Measurements from ENCODE around the gene GPR78.

The GPR78 gene

DNA sequence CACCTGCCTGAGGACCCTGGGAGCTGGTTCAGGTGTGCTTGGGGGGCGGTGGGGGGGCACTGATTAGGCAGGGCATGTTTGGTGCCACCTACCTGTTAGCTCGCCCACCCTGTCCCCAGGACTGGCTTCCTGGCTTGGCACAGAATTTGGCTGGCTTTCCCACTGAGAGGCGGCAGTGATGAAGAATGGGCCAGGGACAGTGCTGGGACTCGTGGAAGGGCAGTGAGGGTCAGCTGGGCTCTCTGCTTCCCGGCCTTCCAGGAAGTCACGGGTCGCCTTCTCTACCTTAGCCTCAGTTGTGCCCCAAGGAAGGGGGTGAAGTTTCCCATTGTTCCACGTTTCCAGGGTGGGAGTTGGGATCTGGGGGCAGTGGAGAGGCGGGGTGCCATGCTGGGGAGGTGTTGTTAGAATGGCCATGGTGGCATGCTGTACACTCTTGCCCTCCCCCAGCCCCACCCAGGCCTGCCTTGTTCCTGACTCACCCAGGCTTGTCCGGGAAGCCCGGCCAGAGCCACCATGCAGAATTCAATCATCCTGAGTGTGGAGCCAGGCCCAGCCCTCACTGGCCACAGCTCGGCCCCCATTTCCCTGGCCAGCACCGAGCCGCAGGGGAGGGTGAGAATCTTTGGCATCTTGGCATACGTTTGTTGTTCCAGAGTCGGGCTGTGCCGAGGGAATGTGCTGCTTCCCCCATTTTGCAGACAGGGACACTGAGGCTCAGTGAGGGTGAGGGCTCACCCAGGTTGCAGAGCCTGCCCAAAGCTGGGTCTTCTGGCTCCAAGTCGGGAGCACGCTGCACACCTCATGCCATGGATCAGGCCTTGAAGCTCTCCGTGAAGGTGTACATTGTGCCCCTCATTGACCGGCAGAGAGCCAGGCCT, 21.9 kb upstream of the GPR78 start:
- no peaks in the 10 kb centered on the region for H3K36me3 ChIP-seq (ENCODE audit: control insufficient read depth, insufficient read depth, low read length)
- no peaks in the 10 kb centered on the region for H3K9me3 ChIP-seq (ENCODE audit: control insufficient read depth, insufficient read depth, low read length)
- H3K27me3 ChIP-seq (ENCODE audit: control insufficient read depth, insufficient read depth, low read length): no peaks in the 10 kb centered on the region
- peaks cover 4% of the 10 kb centered on the region for H3K4me1 ChIP-seq (ENCODE audit: control insufficient read depth, insufficient read depth, low read length)
- no peak overlapping the region for H3K9ac ChIP-seq (ENCODE audit: low read depth, low read length)
- no peak overlapping the region for H3K4me3 ChIP-seq (ENCODE audit: low read depth, low read length)

DNA sequence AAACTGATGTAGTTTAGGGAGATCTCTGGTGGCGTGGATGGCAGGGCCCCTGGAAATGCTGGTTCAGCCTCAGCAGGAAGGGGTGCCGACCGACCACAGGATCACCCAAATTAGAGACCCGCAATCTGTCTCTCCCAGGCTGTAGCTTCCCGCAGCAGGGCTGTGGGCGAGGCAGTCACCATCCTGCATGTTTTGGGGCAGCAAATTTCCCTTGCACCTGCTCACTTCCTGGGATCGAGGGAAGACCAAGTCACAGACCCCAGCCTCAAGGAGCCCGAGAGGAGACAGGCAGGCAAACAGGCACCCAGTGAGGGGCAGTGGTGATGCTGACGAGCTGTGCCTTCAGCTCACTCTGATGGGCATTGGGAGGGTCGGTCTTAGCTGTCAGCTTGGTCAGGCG, 21.2 kb upstream of the GPR78 start:
- Histone ChIP-seq H3K4me3 (ENCODE audit: low read depth, low read length) (no peak overlapping the region), H3K4me1 (ENCODE audit: control insufficient read depth, insufficient read depth, low read length) (peaks cover 4% of the 10 kb centered on the region), H3K27me3 (ENCODE audit: control insufficient read depth, insufficient read depth, low read length) (no peaks in the 10 kb centered on the region), H3K9ac (ENCODE audit: low read depth, low read length) (no peak overlapping the region), H3K36me3 (ENCODE audit: control insufficient read depth, insufficient read depth, low read length) (no peaks in the 10 kb centered on the region), H3K9me3 (ENCODE audit: control insufficient read depth, insufficient read depth, low read length) (no peaks in the 10 kb centered on the region)

DNA sequence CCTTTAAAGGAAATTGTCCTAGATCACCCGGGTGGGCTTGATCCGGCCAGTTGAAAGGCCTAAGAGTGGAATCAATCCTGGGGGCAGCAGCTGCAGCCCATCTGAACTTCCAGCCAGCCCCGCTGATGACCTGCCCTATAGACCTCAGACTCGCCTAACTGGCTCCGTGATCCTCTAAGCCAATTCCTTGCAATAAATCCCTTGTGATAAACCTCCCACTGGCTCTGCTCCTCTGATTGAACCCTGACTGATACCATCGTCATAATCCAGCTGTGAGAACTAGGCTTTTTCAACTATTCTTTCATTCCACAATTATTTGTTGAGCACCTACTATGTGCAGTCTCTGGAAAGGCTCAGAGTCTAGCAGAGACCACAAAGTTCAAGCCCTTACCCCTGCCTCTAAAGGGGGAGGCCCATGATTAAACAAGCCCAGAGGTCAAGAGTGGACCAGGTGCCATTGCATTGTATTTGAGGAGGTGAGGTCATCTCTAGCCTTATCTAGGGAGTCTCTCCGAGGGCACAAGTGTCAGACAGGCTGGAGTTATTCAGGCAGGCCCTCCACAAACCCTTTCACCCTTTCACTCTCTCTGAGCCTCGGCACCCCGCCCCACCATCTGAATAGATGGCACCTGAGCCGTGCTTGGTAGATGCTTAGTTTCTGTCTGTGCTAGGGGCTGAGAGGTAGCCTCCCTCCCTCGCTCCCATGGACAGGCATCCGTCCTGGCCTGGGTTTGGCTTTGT, 20.5 kb upstream of the GPR78 start:
- no peak overlapping the region for H3K9ac ChIP-seq (ENCODE audit: low read depth, low read length)
- peaks cover 4% of the 10 kb centered on the region for H3K4me1 ChIP-seq (ENCODE audit: control insufficient read depth, insufficient read depth, low read length)

DNA sequence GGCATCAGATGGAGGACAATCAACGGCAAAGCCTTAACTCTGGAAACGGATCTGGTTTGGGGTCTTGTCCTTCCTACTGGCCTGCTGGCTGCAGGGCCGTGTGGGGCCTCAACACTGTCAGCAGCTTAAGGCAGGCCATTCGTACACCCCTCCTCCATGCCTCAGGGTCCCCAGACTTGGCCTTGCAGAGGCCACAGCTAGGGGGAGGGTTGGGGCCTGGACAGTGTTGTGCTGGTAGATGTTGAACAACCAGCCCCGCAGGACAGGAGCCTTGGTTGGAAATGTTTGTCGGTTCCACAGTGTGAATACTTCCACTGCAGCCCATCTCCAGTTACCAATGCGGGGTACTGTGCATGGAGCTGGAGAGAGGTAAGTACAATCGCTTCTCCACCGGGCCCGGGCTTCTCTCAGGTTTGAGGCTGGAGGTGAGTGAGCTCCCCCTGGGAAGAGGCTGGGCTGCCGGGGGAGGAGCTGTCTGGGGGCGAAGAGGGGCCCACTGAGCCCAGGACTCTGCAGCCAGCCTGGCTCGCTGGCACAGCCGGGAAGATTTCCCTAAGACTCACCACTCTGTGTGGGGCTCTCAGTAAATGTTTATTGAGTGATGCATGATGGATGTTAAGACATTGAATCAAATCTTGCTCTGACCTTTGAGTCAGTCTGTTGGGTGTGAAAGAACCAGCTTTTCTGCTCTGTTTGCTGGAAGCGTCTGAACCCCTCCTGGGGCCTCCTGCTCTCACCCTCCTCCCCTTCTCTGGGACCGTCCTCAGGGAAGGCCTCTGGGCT, 19.7 kb upstream of the GPR78 start:
- Histone ChIP-seq H3K9me3 (ENCODE audit: control insufficient read depth, insufficient read depth, low read length) (no peaks in the 10 kb centered on the region), H3K9ac (ENCODE audit: low read depth, low read length) (no peak overlapping the region), H3K4me3 (ENCODE audit: low read depth, low read length) (no peak overlapping the region), H3K36me3 (ENCODE audit: control insufficient read depth, insufficient read depth, low read length) (no peaks in the 10 kb centered on the region), H3K27me3 (ENCODE audit: control insufficient read depth, insufficient read depth, low read length) (no peaks in the 10 kb centered on the region), H3K4me1 (ENCODE audit: control insufficient read depth, insufficient read depth, low read length) (peaks cover 4% of the 10 kb centered on the region)

More for the DNA sequence above, 20.5 kb upstream of the GPR78 start:
- H3K27me3 ChIP-seq (ENCODE audit: control insufficient read depth, insufficient read depth, low read length): no peaks in the 10 kb centered on the region
- H3K4me3 ChIP-seq (ENCODE audit: low read depth, low read length): no peak overlapping the region
- H3K9me3 ChIP-seq (ENCODE audit: control insufficient read depth, insufficient read depth, low read length): no peaks in the 10 kb centered on the region
- H3K36me3 ChIP-seq (ENCODE audit: control insufficient read depth, insufficient read depth, low read length): no peaks in the 10 kb centered on the region

GRCh38 chr4:8564595-8564994, 15.6 kb upstream of the GPR78 start:
- no peak overlapping the region for H3K9ac ChIP-seq (ENCODE audit: low read depth, low read length)
- H3K36me3 ChIP-seq (ENCODE audit: control insufficient read depth, insufficient read depth, low read length): no peaks in the 10 kb centered on the region
- no peaks in the 10 kb centered on the region for H3K27me3 ChIP-seq (ENCODE audit: control insufficient read depth, insufficient read depth, low read length)
- H3K9me3 ChIP-seq (ENCODE audit: control insufficient read depth, insufficient read depth, low read length): no peaks in the 10 kb centered on the region
- H3K4me1 ChIP-seq (ENCODE audit: control insufficient read depth, insufficient read depth, low read length): peaks cover 15% of the 10 kb centered on the region
- H3K4me3 ChIP-seq (ENCODE audit: low read depth, low read length): no peak overlapping the region

DNA sequence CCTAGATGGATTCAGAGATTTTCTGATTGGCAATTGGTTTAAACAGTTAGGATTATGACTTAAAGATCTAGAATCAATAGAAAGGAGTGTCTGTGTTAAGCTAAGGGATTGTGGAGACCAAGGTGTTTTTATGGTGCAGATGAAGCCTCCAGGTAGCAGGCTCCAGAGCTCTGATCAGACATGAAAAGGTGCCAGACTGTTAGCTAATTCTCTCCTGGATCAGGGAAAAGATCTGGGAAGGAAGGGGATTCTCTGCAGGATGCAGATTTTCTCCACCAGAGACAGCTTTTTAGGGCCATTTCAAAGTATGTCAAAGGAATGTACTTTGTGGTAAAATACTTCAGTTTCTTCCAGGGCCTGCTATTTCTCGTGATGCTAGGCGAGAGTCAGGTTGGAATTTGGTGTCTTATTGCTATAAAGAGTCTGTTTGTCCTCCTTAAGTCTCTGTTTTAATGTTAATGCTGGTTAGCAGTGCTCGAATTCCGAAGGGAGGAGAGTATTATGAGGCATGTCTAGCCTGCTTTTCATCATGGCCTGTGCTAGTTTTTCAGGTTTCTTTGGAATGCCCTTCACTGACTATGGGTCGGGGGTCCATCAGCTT, 12.0 kb upstream of the GPR78 start:
- H3K4me3 ChIP-seq (ENCODE audit: low read depth, low read length): no peak overlapping the region
- H3K4me1 ChIP-seq (ENCODE audit: control insufficient read depth, insufficient read depth, low read length): peaks cover 10% of the 10 kb centered on the region
- H3K27me3 ChIP-seq (ENCODE audit: control insufficient read depth, insufficient read depth, low read length): no peaks in the 10 kb centered on the region
- H3K36me3 ChIP-seq (ENCODE audit: control insufficient read depth, insufficient read depth, low read length): no peaks in the 10 kb centered on the region
- no peaks in the 10 kb centered on the region for H3K9me3 ChIP-seq (ENCODE audit: control insufficient read depth, insufficient read depth, low read length)
- peak overlapping the region; percentile 17 for H3K9ac ChIP-seq (ENCODE audit: low read depth, low read length)

GRCh38 chr4:8570201-8570600, 10.0 kb upstream of the GPR78 start:
- Histone ChIP-seq H3K27me3 (ENCODE audit: control insufficient read depth, insufficient read depth, low read length) (no peaks in the 10 kb centered on the region), H3K4me3 (ENCODE audit: low read depth, low read length) (no peak overlapping the region), H3K9me3 (ENCODE audit: control insufficient read depth, insufficient read depth, low read length) (no peaks in the 10 kb centered on the region), H3K36me3 (ENCODE audit: control insufficient read depth, insufficient read depth, low read length) (no peaks in the 10 kb centered on the region), H3K4me1 (ENCODE audit: control insufficient read depth, insufficient read depth, low read length) (peaks cover 10% of the 10 kb centered on the region), H3K9ac (ENCODE audit: low read depth, low read length) (no peak overlapping the region)

- no peaks in the 10 kb centered on the region for H3K9me3 ChIP-seq (ENCODE audit: control insufficient read depth, insufficient read depth, low read length)
- H3K36me3 ChIP-seq (ENCODE audit: control insufficient read depth, insufficient read depth, low read length): no peaks in the 10 kb centered on the region
- no peak overlapping the region for H3K4me3 ChIP-seq (ENCODE audit: low read depth, low read length)
- H3K4me1 ChIP-seq (ENCODE audit: control insufficient read depth, insufficient read depth, low read length): peaks cover 10% of the 10 kb centered on the region
- H3K9ac ChIP-seq (ENCODE audit: low read depth, low read length): no peak overlapping the region
- H3K27me3 ChIP-seq (ENCODE audit: control insufficient read depth, insufficient read depth, low read length): no peaks in the 10 kb centered on the region
Measured at GRCh38 chr4:8571702-8572685, 8.2 kb upstream of the GPR78 start.

GRCh38 chr4:8573266-8573665, 6.9 kb upstream of the GPR78 start:
- no peaks in the 10 kb centered on the region for H3K27me3 ChIP-seq (ENCODE audit: control insufficient read depth, insufficient read depth, low read length)
- H3K36me3 ChIP-seq (ENCODE audit: control insufficient read depth, insufficient read depth, low read length): no peaks in the 10 kb centered on the region
- H3K9me3 ChIP-seq (ENCODE audit: control insufficient read depth, insufficient read depth, low read length): no peaks in the 10 kb centered on the region
- no peaks in the 10 kb centered on the region for H3K4me1 ChIP-seq (ENCODE audit: control insufficient read depth, insufficient read depth, low read length)
- H3K9ac ChIP-seq (ENCODE audit: low read depth, low read length): no peak overlapping the region
- H3K4me3 ChIP-seq (ENCODE audit: low read depth, low read length): no peak overlapping the region

- no peaks in the 10 kb centered on the region for H3K36me3 ChIP-seq (ENCODE audit: control insufficient read depth, insufficient read depth, low read length)
- H3K4me3 ChIP-seq (ENCODE audit: low read depth, low read length): no peak overlapping the region
- peaks cover 3% of the 10 kb centered on the region for H3K4me1 ChIP-seq (ENCODE audit: control insufficient read depth, insufficient read depth, low read length)
- no peak overlapping the region for H3K9ac ChIP-seq (ENCODE audit: low read depth, low read length)
- H3K9me3 ChIP-seq (ENCODE audit: control insufficient read depth, insufficient read depth, low read length): no peaks in the 10 kb centered on the region
- peaks cover 7% of the 10 kb centered on the region for H3K27me3 ChIP-seq (ENCODE audit: control insufficient read depth, insufficient read depth, low read length)
Measured at GRCh38 chr4:8574796-8575370, 5.3 kb upstream of the GPR78 start.
